Neuron (in vitro differentiated cells): ENCODE measurements around the gene C17orf107.
"Not testable (repeated sequence)": the region's sequence is repeated elsewhere in the genome, so short reads cannot be mapped to it uniquely, and the experiment has no call there.

Experiments
- H2AFZ ChIP-seq: one replicate; pipeline ENCODE4 v1.6.1; 2013; ENCODE audit warnings: low read depth, mild to moderate bottlenecking, inconsistent platforms, low read length, moderate library complexity
- H3K27me3 ChIP-seq: one replicate; pipeline ENCODE4 v1.6.1; 2013; ENCODE audit warnings: low read length; ENCODE audit not compliant: insufficient read depth
- H3K36me3 ChIP-seq: one replicate; pipeline ENCODE4 v1.6.1; 2013; ENCODE audit warnings: low read length; ENCODE audit not compliant: insufficient read depth
- H3K4me1 ChIP-seq: one replicate; pipeline ENCODE4 v1.6.1; 2013; ENCODE audit warnings: low read length; ENCODE audit not compliant: insufficient read depth
- H3K4me3 ChIP-seq: 2 replicates; pipeline ENCODE4 v1.5.1; 2013; ENCODE audit warnings: mild to moderate bottlenecking, low read length, moderate library complexity
- H3K9me3 ChIP-seq: one replicate; pipeline ENCODE4 v1.6.1; 2013; ENCODE audit warnings: low read length

C17orf107 gene

GRCh38 chr17:4860651-4861050, 38.7 kb upstream of the C17orf107 start:
- no peaks in the 10 kb centered on the region for H3K9me3 ChIP-seq
- no peak overlapping the region for H3K4me3 ChIP-seq
- no peak overlapping the region for H2AFZ ChIP-seq
- peaks cover 13% of the 10 kb centered on the region for H3K4me1 ChIP-seq
- no peaks in the 10 kb centered on the region for H3K27me3 ChIP-seq
- H3K36me3 ChIP-seq, result peaks cover 4% of the 10 kb centered on the region

- Histone ChIP-seq H3K9me3 (no peaks in the 10 kb centered on the region), H3K4me1 (peaks cover 13% of the 10 kb centered on the region), H3K36me3 (peaks cover 4% of the 10 kb centered on the region), H3K27me3 (no peaks in the 10 kb centered on the region), H2AFZ (no peak overlapping the region), H3K4me3 (no peak overlapping the region)
These were observed 38.3 kb upstream of the C17orf107 start for GRCh38 chr17:4861052-4861451.

GRCh38 chr17:4862720-4863119, 36.6 kb upstream of the C17orf107 start:
- peaks cover 4% of the 10 kb centered on the region for H3K36me3 ChIP-seq
- no peaks in the 10 kb centered on the region for H3K9me3 ChIP-seq
- no peak overlapping the region for H3K4me3 ChIP-seq
- peaks cover 10% of the 10 kb centered on the region for H3K4me1 ChIP-seq
- no peaks in the 10 kb centered on the region for H3K27me3 ChIP-seq
- no peak overlapping the region for H2AFZ ChIP-seq

GRCh38 chr17:4863321-4863720, 36.0 kb upstream of the C17orf107 start:
- H3K27me3 ChIP-seq, result no peaks in the 10 kb centered on the region
- H2AFZ ChIP-seq, result no peak overlapping the region
- peaks cover 4% of the 10 kb centered on the region for H3K36me3 ChIP-seq
- no peaks in the 10 kb centered on the region for H3K9me3 ChIP-seq
- peaks cover 4% of the 10 kb centered on the region for H3K4me1 ChIP-seq
- no peak overlapping the region for H3K4me3 ChIP-seq

- H3K4me3 ChIP-seq, H3K4me1 ChIP-seq, H3K36me3 ChIP-seq, H3K9me3 ChIP-seq, H2AFZ ChIP-seq, H3K27me3 ChIP-seq: not testable (repeated sequence)
These were observed 31.8 kb upstream of the C17orf107 start for GRCh38 chr17:4867535-4867934.

GRCh38 chr17:4869058-4869998, 30.0 kb upstream of the C17orf107 start:
- H3K9me3 ChIP-seq, H3K4me1 ChIP-seq, H3K36me3 ChIP-seq, H3K4me3 ChIP-seq, H3K27me3 ChIP-seq, H2AFZ ChIP-seq: not testable (repeated sequence)

GRCh38 chr17:4870855-4871254, 28.5 kb upstream of the C17orf107 start:
- Histone ChIP-seq H3K36me3 (no peaks in the 10 kb centered on the region), H3K4me1 (no peaks in the 10 kb centered on the region), H3K9me3 (no peaks in the 10 kb centered on the region), H3K4me3 (no peak overlapping the region), H2AFZ (no peak overlapping the region), H3K27me3 (no peaks in the 10 kb centered on the region)

- Histone ChIP-seq H3K4me3 (no peak overlapping the region), H3K27me3 (no peaks in the 10 kb centered on the region), H3K9me3 (no peaks in the 10 kb centered on the region), H2AFZ (no peak overlapping the region), H3K4me1 (no peaks in the 10 kb centered on the region), H3K36me3 (no peaks in the 10 kb centered on the region)
These were observed 26.6 kb upstream of the C17orf107 start for GRCh38 chr17:4872786-4873185.

- H3K4me1 ChIP-seq, result no peaks in the 10 kb centered on the region
- H3K4me3 ChIP-seq, result no peak overlapping the region
- peaks cover 15% of the 10 kb centered on the region for H3K36me3 ChIP-seq
- H3K27me3 ChIP-seq, result no peaks in the 10 kb centered on the region
- no peak overlapping the region for H2AFZ ChIP-seq
- no peaks in the 10 kb centered on the region for H3K9me3 ChIP-seq
These were observed 22.2 kb upstream of the C17orf107 start for GRCh38 chr17:4877089-4877488.

GRCh38 chr17:4879601-4880000, 19.7 kb upstream of the C17orf107 start:
- no peak overlapping the region for H3K4me3 ChIP-seq
- peaks cover 20% of the 10 kb centered on the region for H3K36me3 ChIP-seq
- H3K9me3 ChIP-seq, result no peaks in the 10 kb centered on the region
- no peaks in the 10 kb centered on the region for H3K4me1 ChIP-seq
- no peak overlapping the region for H2AFZ ChIP-seq
- H3K27me3 ChIP-seq, result no peaks in the 10 kb centered on the region

- no peak overlapping the region for H2AFZ ChIP-seq
- H3K36me3 ChIP-seq, result peaks cover 27% of the 10 kb centered on the region
- no peaks in the 10 kb centered on the region for H3K4me1 ChIP-seq
These were observed 18.5 kb upstream of the C17orf107 start for GRCh38 chr17:4880857-4881256.

GRCh38 chr17:4881761-4882555, 17.4 kb upstream of the C17orf107 start:
- Histone ChIP-seq H3K4me1 (no peaks in the 10 kb centered on the region), H3K4me3 (no peak overlapping the region), H3K9me3 (no peaks in the 10 kb centered on the region), H2AFZ (no peak overlapping the region), H3K36me3 (peaks cover 32% of the 10 kb centered on the region), H3K27me3 (no peaks in the 10 kb centered on the region)

More at GRCh38 chr17:4880857-4881256, 18.5 kb upstream of the C17orf107 start:
- no peaks in the 10 kb centered on the region for H3K27me3 ChIP-seq
- no peak overlapping the region for H3K4me3 ChIP-seq
- H3K9me3 ChIP-seq, result no peaks in the 10 kb centered on the region

- H3K27me3 ChIP-seq, result no peaks in the 10 kb centered on the region
- H2AFZ ChIP-seq, result no peak overlapping the region
- H3K4me3 ChIP-seq, result no peak overlapping the region
- H3K36me3 ChIP-seq, result peaks cover 33% of the 10 kb centered on the region
- H3K4me1 ChIP-seq, result no peaks in the 10 kb centered on the region
- H3K9me3 ChIP-seq, result no peaks in the 10 kb centered on the region
These were observed 14.8 kb upstream of the C17orf107 start for GRCh38 chr17:4884489-4884888.
